K562 (cell line): ENCODE data around the gene BTG2. TPM values are rescaled to one million over a fixed set of nuclear protein-coding genes. Genes with fewer than 3 reads are reported as not detected.
A peak's percentile ranks its signal among the peaks of the same experiment; 100 is the strongest.

Source experiments
- ATAC-seq: fragments of 200-7000 bp; cut with Tn5 transposase; 3 replicates; pipeline ENCODE4 v1.9.1; 2020; ENCODE audit warnings: moderate library complexity
- BruUV-seq: library from RNA; stranded (reverse); fragments of 400-500 nt; replicated peaks from 2 replicates; lab custom pipeline; 2021; lab: Mats Ljungman, UMichigan
- CTCF ChIA-PET: fragments of 300-600 bp; formaldehyde crosslinking; extraction: SDS; loops from one replicate; lab custom pipeline; 2021; ENCODE audit warnings: low intra/inter-chr PET ratio; lab: Yijun Ruan, JAX
- POLR2A ChIA-PET: fragments of 300-600, 350-650 bp; sonication (Branson Sonifier 250); formaldehyde crosslinking; extraction: SDS; loops from one replicate; lab custom pipeline; 2021; ENCODE audit warnings: antibody characterized with exemption, inconsistent platforms; lab: Yijun Ruan, JAX
- DNase-seq, 4 experiments: peaks; one replicate each; pipeline versions ENCODE4 v3.0.0 to v3.0.0-alpha.2; 2011 to 2018; ENCODE audit warnings: low spot score in 3 of 4, mixed read lengths in 3 of 4; ENCODE audit errors: extremely low read depth in 1 of 4
- FAIRE-seq: peaks from 2 replicates; lab custom pipeline; 2011; peaks lifted over from hg19 to GRCh38; lab: Jason Lieb, UNC
- H2AFZ ChIP-seq: 2 replicates; pipeline ENCODE4 v1.6.0; 2011; ENCODE audit warnings: low read depth, low read length, control low read depth, inconsistent platforms
- H3K27ac ChIP-seq: fragments of 200-600 bp; 3 replicates; pipeline ENCODE4 v1.8.0; 2011; ENCODE audit warnings: low read depth, mild to moderate bottlenecking, control low read depth, inconsistent platforms, low read length, moderate library complexity, mixed read lengths; ENCODE audit errors: extremely low read depth
- H3K27me3 ChIP-seq, 2 experiments: fragments of 300-600 bp in 1 of 2; 2 replicates in 1 of 2; 3 replicates in 1 of 2; pipeline versions ENCODE4 v1.6.0 to v1.8.0; 2011; ENCODE audit warnings: inconsistent platforms in 2 of 2, low read length in 2 of 2, mild to moderate bottlenecking in 1 of 2, mixed read lengths in 1 of 2, moderate library complexity in 1 of 2; ENCODE audit not compliant: control insufficient read depth in 2 of 2, insufficient read depth in 2 of 2
- H3K36me3 ChIP-seq: fragments of 300-600 bp; 3 replicates; pipeline ENCODE4 v1.8.0; 2011; ENCODE audit warnings: mild to moderate bottlenecking, low read length, inconsistent platforms; ENCODE audit not compliant: control insufficient read depth, insufficient read depth
- H3K4me1 ChIP-seq, 2 experiments: fragments of 200-600 bp in 1 of 2; replicated peaks in 1 of 2; 2 replicates in 1 of 2; 3 replicates in 1 of 2; pipeline versions ENCODE4 v1.5.1 to v1.8.0; 2011; ENCODE audit warnings: inconsistent platforms in 2 of 2, low read length in 2 of 2, mild to moderate bottlenecking in 1 of 2, mixed read lengths in 1 of 2, moderate library complexity in 1 of 2; ENCODE audit not compliant: control insufficient read depth in 2 of 2, insufficient read depth in 2 of 2
- H3K4me2 ChIP-seq: 2 replicates; pipeline ENCODE4 v1.6.1; 2011; ENCODE audit warnings: low read length, control low read depth, inconsistent platforms, mixed read lengths; ENCODE audit not compliant: insufficient read depth
- H3K4me3 ChIP-seq: fragments of 200-600 bp; sonication (generic), shearing (Covaris generic); 2 replicates; pipeline ENCODE4 v1.5.1; 2016; ENCODE audit warnings: control low read depth, inconsistent platforms
- H3K79me2 ChIP-seq: fragments of 200-600 bp; 3 replicates; pipeline ENCODE4 v1.8.0; 2011; ENCODE audit warnings: low read length, inconsistent platforms; ENCODE audit not compliant: control insufficient read depth, insufficient read depth
- H3K9ac ChIP-seq, 2 experiments: 2 replicates each; pipeline versions ENCODE4 v1.6.0 to v1.6.1; 2011; ENCODE audit warnings: low read depth in 2 of 2, low read length in 2 of 2, control low read depth in 1 of 2, inconsistent platforms in 1 of 2, mild to moderate bottlenecking in 1 of 2, mixed read lengths in 1 of 2; ENCODE audit not compliant: insufficient read depth in 1 of 2
- H3K9me1 ChIP-seq: one replicate; pipeline ENCODE4 v1.6.0; 2011; ENCODE audit warnings: inconsistent platforms, mild to moderate bottlenecking, low read length, moderate library complexity; ENCODE audit not compliant: control insufficient read depth, insufficient read depth
- H3K9me3 ChIP-seq: replicated peaks from 2 replicates; pipeline ENCODE4 v1.5.1; 2011; ENCODE audit warnings: low read depth, low read length, inconsistent platforms; ENCODE audit not compliant: control insufficient read depth, insufficient read depth
- H4K20me1 ChIP-seq: replicated peaks from 2 replicates; pipeline ENCODE4 v1.6.1; 2011; ENCODE audit warnings: low read length, inconsistent platforms, mixed read lengths; ENCODE audit not compliant: control insufficient read depth, insufficient read depth
- ZNF277 ChIP-seq: fragments of 250-450 bp; sonication (Bioruptor Pico); IDR thresholded peaks from 2 replicates; pipeline ENCODE4 v1.8.0; 2022; ENCODE audit warnings: inconsistent platforms, mild to moderate bottlenecking, moderate library complexity, borderline replicate concordance
- ZNF512 ChIP-seq: IDR thresholded peaks from 2 replicates; pipeline ENCODE4 v1.6.1; 2016; ENCODE audit warnings: missing genetic modification characterization, missing compliant biosample characterization
- ZNF518B ChIP-seq: fragments of 250-450 bp; sonication (Bioruptor Pico); IDR thresholded peaks from 2 replicates; pipeline ENCODE4 v1.5.0; 2021; ENCODE audit warnings: mild to moderate bottlenecking, moderate library complexity
- WGBS: fragments of 100-300 bp; shearing (Covaris generic); methylation state at CpG from one replicate; pipeline ENCODE4 v1.1.6; 2016; ENCODE audit warnings: low coverage, mixed read lengths; ENCODE audit not compliant: insufficient coverage; ENCODE audit errors: missing lambda C conversion rate; 5-methylcytosine and 5-hydroxymethylcytosine counted together
- in situ Hi-C: fragments of 300-500 bp; cut with MboI; formaldehyde crosslinking; loops from 4 replicates; pipeline ENCODE4 v1.15.0; 2018; ENCODE audit warnings: inconsistent platforms, mixed read lengths
- intact Hi-C: fragments of 100-400 bp; cut with micrococcal nuclease; formaldehyde crosslinking; loops from 2 replicates; pipeline ENCODE4 v1.14.2; 2022
- polyA plus RNA-seq, 8 experiments: library from polyadenylated mRNA; depleted of rRNA in 4 of 8; stranded (reverse) in 5 of 8; unstranded in 3 of 8; fragments of >200 nt; fragmentation: Nextera tagmentation in 2 of 8; fragmentation: Illumina TruSeq in 1 of 8; extraction: Ambion mirVana in 2 of 8; extraction: Trizol in 1 of 8; gene quantifications; 2 replicates each; pipeline versions ENCODE4 v1.2.1 to v1.2.3, GENCODE V29; 2011 to 2014; ENCODE audit warnings: inconsistent platforms in 1 of 8, missing spikeins in 1 of 8
- total RNA-seq, 7 experiments: library from RNA; depleted of rRNA in 6 of 7; stranded (reverse); fragments of >200 nt in 6 of 7; fragmentation: Illumina TruSeq in 2 of 7; extraction: Trizol in 2 of 7; gene quantifications; 2 replicates each; pipeline versions ENCODE4 v1.2.1 to v1.2.3, GENCODE V29; 2011 to 2021; ENCODE audit warnings: low replicate concordance in 1 of 7

Gene BTG2
- total and polyA plus RNA-seq, 9 of the 15 experiments (the other 6 are each of a cell fraction or from before 2014, with no cell fraction given), result 2.3 to 41.9 (median 8.7) TPM

GRCh38 chr1:203264052-203264501 is 41.2 kb upstream of the BTG2 start (continued):
- TF ChIP-seq ZNF518B (CRISPR knock-in tag), result no peak

- no peaks in the 10 kb centered on the region; the same call in 1 of the 2 replicates for H4K20me1 ChIP-seq
- in situ Hi-C loops, result no loop called here
- DNase-seq, result no peak
- peaks cover 4 to 5% of the 10 kb centered on the region in 2 experiments; a peak in 4 of 5 replicates for H3K4me1 ChIP-seq
- H3K9me1 ChIP-seq, result no peaks in the 10 kb centered on the region
- no peaks in the 10 kb centered on the region for H3K9me3 ChIP-seq
- H3K9ac ChIP-seq, result no peak overlapping the region
- no peak overlapping the region for H3K4me3 ChIP-seq
- FAIRE-seq, result no peak
- no peak overlapping the region for H3K4me2 ChIP-seq
- TF ChIP-seq ZNF277, result no peak
- peak; percentile 31; the same call in 1 of the 2 replicates for TF ChIP-seq ZNF512 (tag)
- TF ChIP-seq, all 486 proteins: peak for 1
- Histone ChIP-seq H3K27me3 (peaks cover 13 to 18% of the 10 kb centered on the region in 2 experiments), H3K79me2 (no peaks in the 10 kb centered on the region), H3K36me3 (no peaks in the 10 kb centered on the region), H2AFZ (no peak overlapping the region), H3K27ac (no peak overlapping the region)
- POLR2A ChIA-PET, result no interaction called here
- CTCF ChIA-PET, result interaction anchor here (0.6 kb wide), 1 partner anchor 78 kb away, joined by 6 read pairs; no protein-coding TSS in a partner anchor
- WGBS, result 7% methylated on average over 4 of the region's 4 CpGs
- BruUV-seq, result no TSS peak
- intact Hi-C loops, result loop anchor here (5.0 kb wide), 2 partner anchors 148 to 177 kb away; no protein-coding TSS in a partner anchor
- ATAC-seq, result no peak
Measured at GRCh38 chr1:203265541-203265940, 39.8 kb upstream of the BTG2 start.
